Brain microvascular endothelial cell (primary cell): ENCODE data around the gene ZNF668.

Source experiments
- DNase-seq: peaks from one replicate; pipeline ENCODE4 v3.0.0-alpha.2; 2020
- H3K27ac ChIP-seq: fragments of 250-450 bp; sonication (Bioruptor Pico); 2 replicates; pipeline ENCODE4 v1.5.1; 2020; ENCODE audit warnings: mild to moderate bottlenecking, moderate library complexity
- H3K27me3 ChIP-seq: fragments of 250-450 bp; sonication (Bioruptor Pico); replicated peaks from 2 replicates; pipeline ENCODE4 v1.5.1; 2020; ENCODE audit warnings: mild to moderate bottlenecking
- H3K36me3 ChIP-seq: fragments of 250-450 bp; sonication (Bioruptor Pico); replicated peaks from 2 replicates; pipeline ENCODE4 v1.5.1; 2020; ENCODE audit warnings: mild to moderate bottlenecking
- H3K4me3 ChIP-seq: 2 replicates; pipeline ENCODE4 v1.5.1; 2011; ENCODE audit warnings: low read depth, mild to moderate bottlenecking, control low read depth, low read length, moderate library complexity
- in situ Hi-C: cut with HindIII; loops from 2 replicates; pipeline ENCODE4 v1.10.0; 2017; ENCODE audit warnings: low sequenced_read_pairs, low pct_ligation_motif_present
- TF ChIP-seq, protein P1 (sequence below): IDR thresholded peaks from 2 replicates; pipeline ENCODE4 v1.5.1; 2011; ENCODE audit warnings: low read depth, mild to moderate bottlenecking, moderate library complexity, low read length, control low read depth, inconsistent platforms; ENCODE audit errors: missing control alignments

Gene ZNF668

GRCh38 chr16:31073970-31074813 is at the start of gene ZNF668, which contains the start of gene ZNF646:
Gene ZNF668, minus strand, starts transcription at chr16:31074240. Its CDS starts 9,781 bp downstream, at chr16:31064459.
Gene ZNF646, plus strand, starts transcription at chr16:31074422. Its CDS starts 1,903 bp downstream, at chr16:31076325.
- peak; percentile 99 for DNase-seq
- in situ Hi-C loops: no loop called here
- peaks cover 17% of the 10 kb centered on the region for H3K36me3 ChIP-seq
- TF ChIP-seq, protein P1, sequence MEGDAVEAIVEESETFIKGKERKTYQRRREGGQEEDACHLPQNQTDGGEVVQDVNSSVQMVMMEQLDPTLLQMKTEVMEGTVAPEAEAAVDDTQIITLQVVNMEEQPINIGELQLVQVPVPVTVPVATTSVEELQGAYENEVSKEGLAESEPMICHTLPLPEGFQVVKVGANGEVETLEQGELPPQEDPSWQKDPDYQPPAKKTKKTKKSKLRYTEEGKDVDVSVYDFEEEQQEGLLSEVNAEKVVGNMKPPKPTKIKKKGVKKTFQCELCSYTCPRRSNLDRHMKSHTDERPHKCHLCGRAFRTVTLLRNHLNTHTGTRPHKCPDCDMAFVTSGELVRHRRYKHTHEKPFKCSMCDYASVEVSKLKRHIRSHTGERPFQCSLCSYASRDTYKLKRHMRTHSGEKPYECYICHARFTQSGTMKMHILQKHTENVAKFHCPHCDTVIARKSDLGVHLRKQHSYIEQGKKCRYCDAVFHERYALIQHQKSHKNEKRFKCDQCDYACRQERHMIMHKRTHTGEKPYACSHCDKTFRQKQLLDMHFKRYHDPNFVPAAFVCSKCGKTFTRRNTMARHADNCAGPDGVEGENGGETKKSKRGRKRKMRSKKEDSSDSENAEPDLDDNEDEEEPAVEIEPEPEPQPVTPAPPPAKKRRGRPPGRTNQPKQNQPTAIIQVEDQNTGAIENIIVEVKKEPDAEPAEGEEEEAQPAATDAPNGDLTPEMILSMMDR: no peak
- peak within 1 kb of the TSS; percentile 93 for H3K27ac ChIP-seq
- H3K27me3 ChIP-seq: no peaks in the 10 kb centered on the region
- peak within 1 kb of the TSS; percentile 98 for H3K4me3 ChIP-seq

- DNase-seq: no peak
- H3K27ac ChIP-seq: no peak overlapping the region
Observed at GRCh38 chr16:31120129-31120528, 46.1 kb upstream of the ZNF668 start.

GRCh38 chr16:31118223-31119155 is 44.4 kb upstream of the ZNF668 start:
- in situ Hi-C loops: no loop called here
- Histone ChIP-seq H3K36me3 (peaks cover 22% of the 10 kb centered on the region), H3K27ac (peak overlapping the region; percentile 95), H3K27me3 (no peaks in the 10 kb centered on the region), H3K4me3 (peak overlapping the region; percentile 71)
- TF ChIP-seq, protein P1: no peak
- DNase-seq: peak; percentile 47

More at GRCh38 chr16:31120129-31120528, 46.1 kb upstream of the ZNF668 start:
- in situ Hi-C loops: no loop called here
- H3K4me3 ChIP-seq: no peak overlapping the region
- no peaks in the 10 kb centered on the region for H3K27me3 ChIP-seq
- peaks cover 22% of the 10 kb centered on the region for H3K36me3 ChIP-seq
- TF ChIP-seq, protein P1: no peak

DNA sequence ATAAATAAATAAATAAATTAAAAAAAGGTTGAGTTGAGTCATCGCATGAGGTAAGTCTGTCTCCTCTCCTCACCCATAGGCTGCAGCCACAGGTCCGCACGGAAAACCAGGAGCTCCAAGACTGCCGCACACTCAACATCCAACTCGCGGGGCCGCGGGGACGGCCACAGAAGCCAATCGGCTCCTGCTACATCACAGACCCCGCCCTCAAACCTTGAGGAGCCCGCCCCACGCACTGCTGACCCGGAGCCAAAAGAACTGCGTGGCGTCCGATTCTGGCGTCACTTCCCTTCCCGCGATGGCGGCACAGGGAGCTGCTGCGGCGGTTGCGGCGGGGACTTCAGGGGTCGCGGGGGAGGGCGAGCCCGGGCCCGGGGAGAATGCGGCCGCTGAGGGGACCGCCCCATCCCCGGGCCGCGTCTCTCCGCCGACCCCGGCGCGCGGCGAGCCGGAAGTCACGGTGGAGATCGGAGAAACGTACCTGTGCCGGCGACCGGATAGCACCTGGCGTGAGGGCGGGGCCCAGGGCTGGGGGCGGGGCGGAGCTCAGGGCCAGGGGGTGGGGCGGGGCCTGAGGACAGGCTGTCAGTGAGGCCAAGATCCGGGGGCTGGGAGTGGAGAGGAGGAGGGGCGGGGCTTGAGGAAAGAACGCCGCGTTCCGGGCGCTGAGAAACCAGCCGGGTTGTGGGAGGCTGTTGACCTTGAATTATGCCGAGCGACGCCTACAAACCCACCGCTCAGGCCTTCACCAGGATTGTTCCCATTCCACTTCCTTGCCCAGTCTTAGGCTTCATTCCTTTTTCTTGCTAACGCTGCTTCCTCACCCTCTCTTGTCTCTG is 43.6 kb upstream of the ZNF668 start, which contains the start of gene KAT8:
Gene KAT8 (plus strand): TSS at position 281 of the 839 bp plus-strand sequence. CDS start 18 bp downstream, at position 299.
- H3K4me3 ChIP-seq: peak within 1 kb of the TSS; percentile 71
- TF ChIP-seq, protein P1: no peak

DNA sequence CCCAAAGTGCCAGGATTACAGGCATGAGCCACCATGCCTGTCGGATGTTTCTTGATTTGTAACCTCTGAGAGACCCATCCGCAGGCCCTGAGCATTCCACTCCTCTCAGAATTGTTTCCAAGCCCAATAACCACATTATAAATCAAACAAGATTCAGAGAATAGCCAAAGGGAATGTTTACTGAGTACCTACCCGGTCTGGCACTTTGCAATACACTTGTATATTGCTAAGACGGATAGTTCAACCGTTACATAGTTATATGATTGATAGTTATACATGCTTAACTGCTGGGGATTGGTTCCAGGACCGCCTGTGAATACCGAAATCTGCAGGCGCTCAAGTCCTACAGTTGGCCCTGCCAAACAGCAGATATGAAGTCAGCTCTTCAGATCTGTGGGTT is 40.4 kb upstream of the ZNF668 start:
- in situ Hi-C loops: no loop called here
- peaks cover 32% of the 10 kb centered on the region for H3K36me3 ChIP-seq
- TF ChIP-seq, protein P1: no peak
- H3K27ac ChIP-seq: no peak overlapping the region
- no peaks in the 10 kb centered on the region for H3K27me3 ChIP-seq
- H3K4me3 ChIP-seq: no peak overlapping the region
- DNase-seq: no peak

More for the DNA sequence above, 43.6 kb upstream of the ZNF668 start, which contains the start of gene KAT8:
- Histone ChIP-seq H3K27ac (peak within 1 kb of the TSS; percentile 95), H3K27me3 (no peaks in the 10 kb centered on the region), H3K36me3 (peaks cover 24% of the 10 kb centered on the region)
- peak; percentile 99 for DNase-seq
- in situ Hi-C loops: no loop called here
